NCI-H510A treated with DMSO at 0.1 percent for 48 hours (cell line): ENCODE data around the gene PLXNB2.
"Not testable (repeated sequence)": the region's sequence is repeated elsewhere in the genome, so short reads cannot be mapped to it uniquely, and the experiment has no call there.

Experiments used
- DNase-seq: peaks from one replicate; lab custom pipeline; 2025; lab: John Stamatoyannopoulos, UW

Gene PLXNB2

GRCh38 chr22:50280708-50281383, 26.6 kb downstream of the PLXNB2 start:
- DNase-seq, result no peak

GRCh38 chr22:50280022-50280707, 27.3 kb downstream of the PLXNB2 start:
- no peak for DNase-seq

- DNase-seq, result no peak
These were observed 28.4 kb downstream of the PLXNB2 start for GRCh38 chr22:50278956-50279619.

GRCh38 chr22:50278461-50278860, 29.0 kb downstream of the PLXNB2 start:
- no peak for DNase-seq

GRCh38 chr22:50277761-50278160, 29.7 kb downstream of the PLXNB2 start:
- no peak for DNase-seq

- no peak for DNase-seq
These were observed 31.3 kb downstream of the PLXNB2 start for GRCh38 chr22:50276143-50276542.

- DNase-seq, result no peak
These were observed 32.0 kb downstream of the PLXNB2 start for GRCh38 chr22:50275181-50276055.

- DNase-seq, result no peak
These were observed 32.7 kb downstream of the PLXNB2 start for GRCh38 chr22:50274771-50275170.

- DNase-seq, result peak; percentile 27
These were observed 33.1 kb downstream of the PLXNB2 start for GRCh38 chr22:50274311-50274710.

GRCh38 chr22:50273781-50274180, 33.7 kb downstream of the PLXNB2 start:
- DNase-seq, result not testable (repeated sequence)

- DNase-seq, result not testable (repeated sequence)
These were observed 34.1 kb downstream of the PLXNB2 start for GRCh38 chr22:50273352-50273751.

- no peak for DNase-seq
These were observed 35.2 kb downstream of the PLXNB2 start for GRCh38 chr22:50272044-50272802.

GRCh38 chr22:50271519-50271970, 35.9 kb downstream of the PLXNB2 start:
- DNase-seq, result peak; percentile 43

GRCh38 chr22:50270666-50271394, 36.6 kb downstream of the PLXNB2 start:
- DNase-seq, result no peak

GRCh38 chr22:50269970-50270665, 37.3 kb downstream of the PLXNB2 start, which contains the start of gene MAPK11:
Gene MAPK11, minus strand, starts transcription at chr22:50270380. Its CDS starts 88 bp downstream, at chr22:50270292.
- peak; percentile 21 for DNase-seq

- DNase-seq, result no peak
These were observed 37.9 kb downstream of the PLXNB2 start for GRCh38 chr22:50269573-50269969.

- DNase-seq, result peak; percentile 30
These were observed 38.8 kb downstream of the PLXNB2 start for GRCh38 chr22:50268655-50269113.

GRCh38 chr22:50267591-50268390, 39.7 kb downstream of the PLXNB2 start:
- DNase-seq, result no peak

- no peak for DNase-seq
These were observed 40.5 kb downstream of the PLXNB2 start for GRCh38 chr22:50266994-50267393.
